Smooth muscle cell (in vitro differentiated cells): ENCODE results near the gene SND1. TPM values are rescaled to one million over a fixed set of nuclear protein-coding genes. Genes with fewer than 3 reads are reported as not detected.

Experiments used
- DNase-seq: peaks from one replicate; lab custom pipeline; 2025; ENCODE audit not compliant: unreplicated experiment; lab: John Stamatoyannopoulos, UW
- H2AFZ ChIP-seq: fragments of 200-600 bp; sonication (generic); 2 replicates; pipeline ENCODE4 v1.6.0; 2016; ENCODE audit warnings: antibody characterized with exemption, low read depth, mild to moderate bottlenecking
- H3F3A ChIP-seq: fragments of 200-600 bp; sonication (generic); 2 replicates; pipeline ENCODE4 v1.6.0; 2017; ENCODE audit warnings: antibody characterized with exemption, low read depth
- H3K27ac ChIP-seq: fragments of 200-600 bp; sonication (generic); 2 replicates; pipeline ENCODE4 v1.5.1; 2016; ENCODE audit warnings: low read depth, mild to moderate bottlenecking
- H3K27me3 ChIP-seq: fragments of 200-600 bp; sonication (generic); 2 replicates; pipeline ENCODE4 v1.6.1; 2016; ENCODE audit warnings: low read depth, mild to moderate bottlenecking
- H3K36me3 ChIP-seq: fragments of 200-600 bp; sonication (generic); 2 replicates; pipeline ENCODE4 v1.5.1; 2016; ENCODE audit warnings: low read depth
- H3K4me1 ChIP-seq: fragments of 200-600 bp; sonication (generic); 2 replicates; pipeline ENCODE4 v1.5.1; 2016; ENCODE audit warnings: low read depth
- H3K4me2 ChIP-seq: fragments of 200-600 bp; sonication (generic); 2 replicates; pipeline ENCODE4 v1.6.0; 2016; ENCODE audit warnings: mild to moderate bottlenecking
- H3K4me3 ChIP-seq: fragments of 200-600 bp; sonication (generic); 2 replicates; pipeline ENCODE4 v1.5.1; 2016; ENCODE audit warnings: mild to moderate bottlenecking
- H3K79me2 ChIP-seq: fragments of 200-600 bp; sonication (generic); 2 replicates; pipeline ENCODE4 v1.6.0; 2016; ENCODE audit warnings: low read depth, mild to moderate bottlenecking
- H3K9ac ChIP-seq: fragments of 200-600 bp; sonication (generic); 2 replicates; pipeline ENCODE4 v1.6.0; 2016; ENCODE audit warnings: low read depth
- H3K9me3 ChIP-seq: fragments of 200-600 bp; sonication (generic); replicated peaks from 2 replicates; pipeline ENCODE4 v1.5.1; 2016; ENCODE audit warnings: low read depth
- H4K20me1 ChIP-seq: fragments of 200-600 bp; sonication (generic); 2 replicates; pipeline ENCODE4 v1.6.0; 2016; ENCODE audit warnings: low read depth
- CTCF ChIP-seq: fragments of 200-600 bp; sonication (generic); IDR thresholded peaks from 2 replicates; pipeline ENCODE4 v1.5.1; 2017; ENCODE audit warnings: borderline replicate concordance, mild to moderate bottlenecking, antibody characterized with exemption; ENCODE audit not compliant: insufficient read depth, poor library complexity, severe bottlenecking
- WGBS: methylation state at CpG from one replicate; pipeline ENCODE4 v1.1.7; 2016; ENCODE audit warnings: low lambda C conversion rate; 5-methylcytosine and 5-hydroxymethylcytosine counted together
- polyA plus RNA-seq: library from polyadenylated mRNA; unstranded; fragments of >200 nt; fragmentation: Nextera tagmentation; extraction: Ambion mirVana; gene quantifications from 2 replicates; pipeline ENCODE4 v1.2.1, GENCODE V29; 2016
- total RNA-seq: library from RNA; depleted of rRNA; stranded (reverse); fragments of >200 nt; gene quantifications from 2 replicates; pipeline ENCODE4 v1.2.3, GENCODE V29; 2014

Gene SND1
- total and polyA plus RNA-seq, 2 experiments from 2014 or later, result 129 to 136 TPM

DNA sequence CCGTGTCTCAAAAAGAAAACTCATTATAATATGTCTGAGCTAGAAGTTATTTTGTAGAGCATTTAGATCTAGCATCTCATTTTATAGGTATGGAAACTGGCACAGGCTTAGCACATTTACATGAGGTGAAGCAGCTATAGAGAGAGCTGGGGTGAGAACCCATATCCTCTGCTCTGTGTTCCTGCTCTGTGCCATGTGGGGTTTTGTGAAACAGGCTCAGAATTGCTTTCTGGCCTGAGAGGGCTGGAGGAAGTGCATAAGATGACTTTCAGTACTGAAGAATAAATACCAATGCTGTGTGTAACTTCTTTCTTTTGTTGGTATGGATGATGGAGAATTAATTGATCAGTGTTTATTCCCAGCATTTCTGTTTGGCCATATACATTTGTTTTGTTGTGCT lies 220.1 kb downstream of the SND1 start:
- no peak for DNase-seq
- Histone ChIP-seq H3K27me3 (no peaks in the 10 kb centered on the region), H3K9me3 (no peaks in the 10 kb centered on the region), H4K20me1 (peaks cover 99% of the 10 kb centered on the region), H3K4me2 (no peak overlapping the region), H2AFZ (no peak overlapping the region), H3F3A (no peaks in the 10 kb centered on the region), H3K27ac (no peak overlapping the region), H3K4me3 (no peak overlapping the region), H3K79me2 (peaks cover 13% of the 10 kb centered on the region), H3K36me3 (no peaks in the 10 kb centered on the region), H3K4me1 (peaks cover 15% of the 10 kb centered on the region), H3K9ac (no peak overlapping the region)
- WGBS, result 100% methylated on average over 1 of the region's 1 CpG
- TF ChIP-seq CTCF, result no peak

GRCh38 chr7:127873151-127873550 lies 221.2 kb downstream of the SND1 start:
- Histone ChIP-seq H3K9me3 (no peaks in the 10 kb centered on the region), H3K9ac (no peak overlapping the region), H3K4me3 (no peak overlapping the region), H3K79me2 (peaks cover 21% of the 10 kb centered on the region), H4K20me1 (peaks cover 99% of the 10 kb centered on the region), H3K4me2 (no peak overlapping the region), H2AFZ (no peak overlapping the region), H3F3A (no peaks in the 10 kb centered on the region), H3K27me3 (no peaks in the 10 kb centered on the region), H3K4me1 (peaks cover 15% of the 10 kb centered on the region), H3K36me3 (no peaks in the 10 kb centered on the region), H3K27ac (no peak overlapping the region)
- DNase-seq, result no peak
- no peak for TF ChIP-seq CTCF
- 87% methylated on average over 3 of the region's 3 CpGs for WGBS

- Histone ChIP-seq H3K9me3 (no peaks in the 10 kb centered on the region), H3K79me2 (peaks cover 26% of the 10 kb centered on the region), H2AFZ (no peak overlapping the region), H3K36me3 (no peaks in the 10 kb centered on the region), H3K27ac (no peak overlapping the region), H3K27me3 (no peaks in the 10 kb centered on the region), H4K20me1 (peaks cover 99% of the 10 kb centered on the region), H3K4me2 (no peak overlapping the region), H3F3A (no peaks in the 10 kb centered on the region), H3K4me3 (no peak overlapping the region), H3K4me1 (peaks cover 15% of the 10 kb centered on the region), H3K9ac (no peak overlapping the region)
- TF ChIP-seq CTCF, result no peak
- WGBS, result 80% methylated on average over 3 of the region's 3 CpGs
- no peak for DNase-seq
Measured at GRCh38 chr7:127873715-127874636, 222.0 kb downstream of the SND1 start.
